ENCODE measurements around the gene SMYD4. TPM values are rescaled to one million over a fixed set of nuclear protein-coding genes. Genes with fewer than 3 reads are reported as not detected.
"Not testable (repeated sequence)": the region's sequence is repeated elsewhere in the genome, so short reads cannot be mapped to it uniquely, and the experiment has no call there.

The SMYD4 gene
- total RNA-seq, 2 experiments from 2014 or later = 22.2 to 22.7 TPM

- Mint-ChIP-seq H3K27me3 (no peaks in the 10 kb centered on the region), H3K27ac (no peak overlapping the region), H3K36me3 (ENCODE audit: low read depth) (peaks cover 29% of the 10 kb centered on the region), H3K9me3 (no peaks in the 10 kb centered on the region), H3K4me1 (ENCODE audit: low read depth) (no peaks in the 10 kb centered on the region), H3K4me3 (no peak overlapping the region)
- ATAC-seq = no peak
- intact Hi-C loops (cut with micrococcal nuclease) = no loop called here
- POLR2A ChIA-PET = interaction anchor here (0.6 kb wide), 2 partner anchors 106 to 189 kb away, joined by 3 read pairs; no protein-coding TSS in a partner anchor
- TF ChIP-seq, protein P1, sequence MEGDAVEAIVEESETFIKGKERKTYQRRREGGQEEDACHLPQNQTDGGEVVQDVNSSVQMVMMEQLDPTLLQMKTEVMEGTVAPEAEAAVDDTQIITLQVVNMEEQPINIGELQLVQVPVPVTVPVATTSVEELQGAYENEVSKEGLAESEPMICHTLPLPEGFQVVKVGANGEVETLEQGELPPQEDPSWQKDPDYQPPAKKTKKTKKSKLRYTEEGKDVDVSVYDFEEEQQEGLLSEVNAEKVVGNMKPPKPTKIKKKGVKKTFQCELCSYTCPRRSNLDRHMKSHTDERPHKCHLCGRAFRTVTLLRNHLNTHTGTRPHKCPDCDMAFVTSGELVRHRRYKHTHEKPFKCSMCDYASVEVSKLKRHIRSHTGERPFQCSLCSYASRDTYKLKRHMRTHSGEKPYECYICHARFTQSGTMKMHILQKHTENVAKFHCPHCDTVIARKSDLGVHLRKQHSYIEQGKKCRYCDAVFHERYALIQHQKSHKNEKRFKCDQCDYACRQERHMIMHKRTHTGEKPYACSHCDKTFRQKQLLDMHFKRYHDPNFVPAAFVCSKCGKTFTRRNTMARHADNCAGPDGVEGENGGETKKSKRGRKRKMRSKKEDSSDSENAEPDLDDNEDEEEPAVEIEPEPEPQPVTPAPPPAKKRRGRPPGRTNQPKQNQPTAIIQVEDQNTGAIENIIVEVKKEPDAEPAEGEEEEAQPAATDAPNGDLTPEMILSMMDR (IDR thresholded peaks at IDR 0.05) = no peak
- no peak for DNase-seq
- CTCF ChIA-PET = no interaction called here
Observed at GRCh38 chr17:1803280-1803679, 26.4 kb downstream of the SMYD4 start.

GRCh38 chr17:1802429-1802828 lies 27.3 kb downstream of the SMYD4 start:
- H3K36me3 Mint-ChIP-seq (ENCODE audit: low read depth) = peaks cover 27% of the 10 kb centered on the region
- DNase-seq (no peak), ATAC-seq (no peak)
- H3K9me3 Mint-ChIP-seq = no peaks in the 10 kb centered on the region
- POLR2A ChIA-PET = interaction anchor here (1.0 kb wide), 1 partner anchor 32 kb away, joined by 3 read pairs; no protein-coding TSS in a partner anchor
- intact Hi-C loops (cut with micrococcal nuclease) = no loop called here
- no peak overlapping the region for H3K4me3 Mint-ChIP-seq
- CTCF ChIA-PET = no interaction called here
- TF ChIP-seq, protein P1 (IDR thresholded peaks at IDR 0.05) = no peak
- no peak overlapping the region for H3K27ac Mint-ChIP-seq
- peaks cover under 1% of the 10 kb centered on the region for H3K4me1 Mint-ChIP-seq (ENCODE audit: low read depth)
- no peaks in the 10 kb centered on the region for H3K27me3 Mint-ChIP-seq

DNA sequence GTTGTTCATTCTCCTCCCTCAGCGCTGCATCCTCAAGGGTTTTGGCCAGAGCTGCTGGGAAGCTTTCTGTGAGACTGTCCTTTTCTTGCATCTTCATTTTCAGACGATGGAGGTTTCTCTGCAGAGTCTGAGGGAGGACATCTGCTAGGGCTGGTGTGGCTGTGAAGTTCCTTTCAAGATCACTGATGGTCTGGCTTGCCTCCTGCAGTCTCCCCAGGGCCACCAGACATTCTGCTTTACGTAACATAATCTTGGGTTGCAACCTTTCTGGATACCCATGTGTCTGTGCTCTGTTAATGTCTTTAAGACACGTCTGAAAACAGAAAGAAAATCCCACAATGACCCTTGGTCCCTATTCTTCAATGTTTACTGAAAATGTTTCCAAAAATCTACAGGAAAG lies 29.0 kb downstream of the SMYD4 start:
- H3K27me3 Mint-ChIP-seq = no peaks in the 10 kb centered on the region
- DNase-seq = no peak
- H3K9me3 Mint-ChIP-seq = no peaks in the 10 kb centered on the region
- intact Hi-C loops (cut with micrococcal nuclease) = no loop called here
- CTCF ChIA-PET = interaction anchor here (1.9 to 2.0 kb wide), 2 partner anchors 36 to 80 kb away, joined by 5 read pairs; no protein-coding TSS in a partner anchor
- H3K27ac Mint-ChIP-seq = no peak overlapping the region
- no peak for ATAC-seq
- TF ChIP-seq, protein P1 (IDR thresholded peaks at IDR 0.05) = no peak
- H3K36me3 Mint-ChIP-seq (ENCODE audit: low read depth) = peaks cover 36% of the 10 kb centered on the region
- no peak overlapping the region for H3K4me3 Mint-ChIP-seq
- H3K4me1 Mint-ChIP-seq (ENCODE audit: low read depth) = peaks cover 10% of the 10 kb centered on the region
- POLR2A ChIA-PET = no interaction called here

GRCh38 chr17:1800240-1800639 lies 29.5 kb downstream of the SMYD4 start:
- H3K27ac Mint-ChIP-seq = no peak overlapping the region

GRCh38 chr17:1797846-1798245 lies 31.9 kb downstream of the SMYD4 start:
- H3K27ac Mint-ChIP-seq; intact Hi-C loops (cut with micrococcal nuclease): not testable (repeated sequence)
- POLR2A ChIA-PET = interaction anchor here (0.6 to 1.2 kb wide), 2 partner anchors 29 to 87 kb away, joined by 3 to 5 read pairs; no protein-coding TSS in a partner anchor

More at GRCh38 chr17:1800240-1800639, 29.5 kb downstream of the SMYD4 start:
- no peak overlapping the region for H3K4me3 Mint-ChIP-seq
- DNase-seq (no peak), ATAC-seq (no peak)
- ChIA-PET POLR2A (no interaction called here), CTCF (interaction anchor here (1.9 to 2.0 kb wide), 2 partner anchors 36 to 79 kb away, joined by 5 read pairs; no protein-coding TSS in a partner anchor)
- H3K4me1 Mint-ChIP-seq (ENCODE audit: low read depth) = peaks cover 10% of the 10 kb centered on the region
- no peaks in the 10 kb centered on the region for H3K9me3 Mint-ChIP-seq
- intact Hi-C loops (cut with micrococcal nuclease) = no loop called here
- TF ChIP-seq, protein P1 (IDR thresholded peaks at IDR 0.05) = no peak
- H3K27me3 Mint-ChIP-seq = no peaks in the 10 kb centered on the region
- H3K36me3 Mint-ChIP-seq (ENCODE audit: low read depth) = peaks cover 36% of the 10 kb centered on the region

More at GRCh38 chr17:1797846-1798245, 31.9 kb downstream of the SMYD4 start:
- not testable (repeated sequence) for H3K27me3 Mint-ChIP-seq, ATAC-seq, H3K4me3 Mint-ChIP-seq, DNase-seq, H3K9me3 Mint-ChIP-seq
- CTCF ChIA-PET = interaction anchor here (0.8 kb wide), 1 partner anchor 71 kb away, joined by 3 read pairs; no protein-coding TSS in a partner anchor
- H3K4me1 Mint-ChIP-seq (ENCODE audit: low read depth) = peaks cover 10% of the 10 kb centered on the region
- H3K36me3 Mint-ChIP-seq (ENCODE audit: low read depth) = peaks cover 28% of the 10 kb centered on the region

Data from activated CD8-positive, alpha-beta T cell treated with anti-CD3 and anti-CD28 coated beads for 36 hours (primary cell).